ENCODE data around the gene KCNJ1. TPM values are rescaled to one million over a fixed set of nuclear protein-coding genes. Genes with fewer than 3 reads are reported as not detected.

Gene KCNJ1
- total RNA-seq, 1 donor from 2014 or later = not detected

DNA sequence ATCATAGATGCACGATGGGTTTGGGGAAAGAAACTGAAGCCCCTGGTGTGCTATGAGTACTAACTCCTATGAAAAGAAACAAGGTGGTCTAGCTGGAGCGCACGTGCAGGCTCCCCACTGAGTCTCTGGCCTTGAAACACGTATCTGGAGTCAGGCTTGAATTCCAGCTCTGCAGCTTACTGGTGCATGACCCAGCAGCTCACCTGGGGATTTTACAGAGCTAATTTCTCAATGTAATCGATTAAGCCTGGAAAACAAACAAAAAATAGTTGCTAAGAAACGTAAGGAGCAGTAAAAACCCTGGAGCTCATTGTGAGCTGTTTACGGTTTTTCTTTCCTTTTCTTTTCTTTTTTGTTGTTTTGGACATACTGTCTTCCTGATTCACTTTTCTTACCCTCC, 12.3 kb downstream of the KCNJ1 start:
- Histone ChIP-seq H3K27ac (no peak overlapping the region), H3K4me3 (no peak overlapping the region), H3K4me1 (no peaks in the 10 kb centered on the region), H3K9me3 (no peaks in the 10 kb centered on the region), H3K36me3 (no peaks in the 10 kb centered on the region), H3K27me3 (no peaks in the 10 kb centered on the region)
- DNase-seq (ENCODE audit: low spot score in 2 of 2) = no peak
- TF ChIP-seq, protein P1, sequence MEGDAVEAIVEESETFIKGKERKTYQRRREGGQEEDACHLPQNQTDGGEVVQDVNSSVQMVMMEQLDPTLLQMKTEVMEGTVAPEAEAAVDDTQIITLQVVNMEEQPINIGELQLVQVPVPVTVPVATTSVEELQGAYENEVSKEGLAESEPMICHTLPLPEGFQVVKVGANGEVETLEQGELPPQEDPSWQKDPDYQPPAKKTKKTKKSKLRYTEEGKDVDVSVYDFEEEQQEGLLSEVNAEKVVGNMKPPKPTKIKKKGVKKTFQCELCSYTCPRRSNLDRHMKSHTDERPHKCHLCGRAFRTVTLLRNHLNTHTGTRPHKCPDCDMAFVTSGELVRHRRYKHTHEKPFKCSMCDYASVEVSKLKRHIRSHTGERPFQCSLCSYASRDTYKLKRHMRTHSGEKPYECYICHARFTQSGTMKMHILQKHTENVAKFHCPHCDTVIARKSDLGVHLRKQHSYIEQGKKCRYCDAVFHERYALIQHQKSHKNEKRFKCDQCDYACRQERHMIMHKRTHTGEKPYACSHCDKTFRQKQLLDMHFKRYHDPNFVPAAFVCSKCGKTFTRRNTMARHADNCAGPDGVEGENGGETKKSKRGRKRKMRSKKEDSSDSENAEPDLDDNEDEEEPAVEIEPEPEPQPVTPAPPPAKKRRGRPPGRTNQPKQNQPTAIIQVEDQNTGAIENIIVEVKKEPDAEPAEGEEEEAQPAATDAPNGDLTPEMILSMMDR (IDR thresholded peaks at IDR 0.05) = no peak
- intact Hi-C loops (cut with DNase I) = no loop called here

DNA sequence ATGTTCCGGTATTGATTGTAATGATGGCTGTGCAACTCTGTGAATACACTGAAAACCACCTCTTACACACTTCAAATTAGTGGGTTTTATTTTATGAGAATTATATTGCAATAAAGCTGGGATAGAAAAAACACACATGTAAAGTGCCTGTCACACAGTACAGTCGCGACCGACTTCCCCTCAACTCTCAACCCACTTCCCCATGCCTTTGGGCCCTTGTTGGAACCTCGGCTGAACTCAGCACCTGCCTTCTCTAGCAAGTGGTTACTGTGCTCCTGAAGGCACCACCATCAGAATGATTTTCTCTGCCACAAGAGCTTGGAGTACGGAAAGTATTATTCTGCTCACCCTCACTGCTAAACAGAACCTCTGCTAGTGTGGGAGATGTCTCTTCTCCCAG, 13.5 kb downstream of the KCNJ1 start:
- Histone ChIP-seq H3K9me3 (no peaks in the 10 kb centered on the region), H3K4me3 (no peak overlapping the region), H3K4me1 (no peaks in the 10 kb centered on the region), H3K27me3 (no peaks in the 10 kb centered on the region), H3K27ac (no peak overlapping the region), H3K36me3 (no peaks in the 10 kb centered on the region)
- no peak for DNase-seq (ENCODE audit: low spot score in 2 of 2)
- TF ChIP-seq, protein P1 (IDR thresholded peaks at IDR 0.05) = no peak
- intact Hi-C loops (cut with DNase I) = no loop called here

DNA sequence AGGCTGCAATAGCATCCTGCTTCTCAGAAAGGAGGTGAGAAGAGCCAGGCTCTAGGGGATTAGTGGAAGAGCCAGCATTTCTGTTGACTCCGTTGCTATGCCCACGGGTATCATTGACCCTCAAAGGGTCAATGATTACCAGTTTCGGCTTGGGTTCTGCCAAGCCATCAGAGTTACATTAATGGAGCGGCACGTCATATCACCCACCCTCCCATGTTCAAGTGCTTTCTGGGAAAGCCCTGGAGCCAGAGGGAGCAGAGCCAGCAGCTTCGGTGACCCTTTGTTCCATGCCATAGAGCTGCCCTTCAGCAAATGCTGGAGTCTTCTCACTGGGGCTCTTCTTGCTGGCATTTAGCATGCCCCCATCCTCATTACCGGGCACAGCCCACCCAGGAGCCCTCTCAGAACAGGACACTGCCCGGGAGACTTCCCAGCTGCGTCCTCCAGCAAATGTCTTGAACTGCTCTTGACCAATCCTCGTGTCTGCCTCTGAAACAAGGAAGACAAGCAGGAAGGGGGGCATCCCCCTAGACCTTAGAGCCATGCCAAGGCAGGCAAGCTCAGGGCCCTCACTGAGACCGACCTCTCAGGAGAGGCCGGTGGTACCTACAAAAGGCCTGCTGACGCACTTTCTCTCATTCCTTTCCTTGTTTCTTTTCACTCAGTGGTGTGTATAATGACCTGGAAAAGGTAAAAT, 14.6 kb downstream of the KCNJ1 start:
- Histone ChIP-seq H3K27ac (no peak overlapping the region), H3K4me1 (no peaks in the 10 kb centered on the region), H3K36me3 (no peaks in the 10 kb centered on the region), H3K4me3 (no peak overlapping the region), H3K27me3 (no peaks in the 10 kb centered on the region), H3K9me3 (no peaks in the 10 kb centered on the region)
- DNase-seq (ENCODE audit: low spot score in 2 of 2) = no peak
- TF ChIP-seq, protein P1 (IDR thresholded peaks at IDR 0.05) = no peak
- intact Hi-C loops (cut with DNase I) = no loop called here

DNA sequence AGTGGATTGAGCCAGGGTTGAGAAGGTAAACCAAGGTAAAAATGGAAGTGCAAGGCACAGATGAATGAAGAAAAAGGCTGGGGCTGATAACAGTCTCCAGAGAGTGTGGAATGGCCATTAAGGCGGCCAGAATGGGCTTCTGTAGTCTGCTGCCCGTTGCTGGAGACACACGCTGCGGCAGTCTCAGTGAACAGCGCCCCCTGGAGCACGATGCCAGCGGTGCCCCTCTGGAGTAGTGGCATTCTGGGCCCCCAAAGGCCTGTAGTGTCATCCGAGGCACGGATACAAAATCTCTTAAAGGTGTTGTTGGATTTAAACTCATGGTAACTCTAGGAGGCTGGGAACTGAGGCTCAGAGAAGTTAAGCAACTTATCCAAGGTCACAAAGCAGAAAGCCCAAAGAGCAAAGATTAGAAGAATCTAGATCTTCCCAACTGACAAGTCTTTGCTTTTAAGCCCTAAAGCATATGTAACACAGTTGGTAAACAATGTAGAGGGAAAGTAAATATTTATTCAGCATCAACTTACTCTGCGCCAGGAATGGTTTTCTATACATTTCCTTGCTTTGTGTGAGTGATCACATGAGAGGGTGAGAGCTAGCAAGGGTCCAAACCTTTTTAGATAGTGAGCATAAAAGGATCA, 18.2 kb downstream of the KCNJ1 start:
- Histone ChIP-seq H3K27me3 (no peaks in the 10 kb centered on the region), H3K4me1 (no peaks in the 10 kb centered on the region), H3K9me3 (no peaks in the 10 kb centered on the region), H3K36me3 (no peaks in the 10 kb centered on the region), H3K27ac (no peak overlapping the region), H3K4me3 (no peak overlapping the region)
- no peak for DNase-seq (ENCODE audit: low spot score in 2 of 2)
- TF ChIP-seq, protein P1 (IDR thresholded peaks at IDR 0.05) = peak; percentile 8 to 47 (median 39)
- intact Hi-C loops (cut with DNase I) = no loop called here

DNA sequence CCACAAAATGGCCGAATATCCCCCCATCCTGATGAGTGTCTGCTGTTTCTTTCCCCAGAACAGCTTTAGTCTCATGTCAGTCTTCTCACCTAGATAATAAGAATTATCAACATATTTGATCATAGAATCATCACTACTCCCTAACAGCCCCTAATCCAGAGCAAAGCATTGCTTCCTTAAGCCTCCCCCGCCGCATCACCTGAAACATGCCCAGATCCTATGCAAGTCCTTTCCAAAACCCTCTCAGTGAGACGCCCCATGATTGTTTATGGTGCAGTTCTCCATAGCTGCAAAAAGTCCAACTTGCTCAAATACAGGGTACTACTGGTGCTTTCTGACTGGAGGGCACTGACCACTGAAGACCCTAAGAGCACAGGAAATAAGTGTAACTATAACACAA, 20.1 kb downstream of the KCNJ1 start:
- intact Hi-C loops (cut with DNase I) = no loop called here
- TF ChIP-seq, protein P1 (IDR thresholded peaks at IDR 0.05) = no peak
- Histone ChIP-seq H3K9me3 (no peaks in the 10 kb centered on the region), H3K4me3 (no peak overlapping the region), H3K36me3 (no peaks in the 10 kb centered on the region), H3K4me1 (peaks cover 0 to 2% of the 10 kb centered on the region in 2 donors), H3K27ac (no peak overlapping the region), H3K27me3 (no peaks in the 10 kb centered on the region)
- no peak for DNase-seq (ENCODE audit: low spot score in 2 of 2)
